Activated CD8-positive, alpha-beta memory T cell treated with anti-CD3 and anti-CD28 coated beads, Interleukin-2, amount 10 ng/mL, durations not matched to agents 7 days and 5 days (primary cell): ENCODE results near the gene MACROD1. TPM values are rescaled to one million over a fixed set of nuclear protein-coding genes. Genes with fewer than 3 reads are reported as not detected.

Experiments used
- ATAC-seq: fragments of 150-1000 bp; cut with Tn5 transposase; one replicate; pipeline ENCODE4 v1.10.0; 2021; ENCODE audit warnings: moderate library complexity
- CTCF ChIA-PET: fragments of 350-600 bp; sonication (Branson Sonifier 250); formaldehyde crosslinking; loops from one replicate; lab custom pipeline; 2021; ENCODE audit warnings: antibody characterized with exemption; lab: Charles Lee
- DNase-seq: peaks from one replicate; pipeline ENCODE4 v3.0.0-alpha.2; 2020
- H3K27ac Mint-ChIP-seq: one replicate; pipeline ENCODE4 v1.8.0; 2021; ENCODE audit warnings: mild to moderate bottlenecking, mixed read lengths
- H3K27me3 Mint-ChIP-seq: one replicate; pipeline ENCODE4 v1.8.0; 2021; ENCODE audit warnings: mixed read lengths
- H3K36me3 Mint-ChIP-seq: one replicate; pipeline ENCODE4 v1.8.0; 2021; ENCODE audit warnings: mild to moderate bottlenecking, mixed read lengths
- H3K4me1 Mint-ChIP-seq: one replicate; pipeline ENCODE4 v1.8.0; 2021; ENCODE audit warnings: mixed read lengths
- H3K4me3 Mint-ChIP-seq: one replicate; pipeline ENCODE4 v1.8.0; 2021; ENCODE audit warnings: mild to moderate bottlenecking, moderate library complexity, mixed read lengths
- H3K9me3 Mint-ChIP-seq: one replicate; pipeline ENCODE4 v1.8.0; 2022; ENCODE audit warnings: low read depth, mixed read lengths
- total RNA-seq, 2 experiments: library from RNA; stranded (reverse); gene quantifications; one replicate each; pipeline ENCODE4 v1.2.3, GENCODE V29; 2021

The MACROD1 gene
- total RNA-seq, 2 experiments from 2014 or later = 10.1 to 12.3 TPM

GRCh38 chr11:64102005-64102738 is 63.7 kb downstream of the MACROD1 start:
- no peak overlapping the region for H3K27ac Mint-ChIP-seq
- no peaks in the 10 kb centered on the region for H3K4me1 Mint-ChIP-seq
- H3K36me3 Mint-ChIP-seq = no peaks in the 10 kb centered on the region
- no peaks in the 10 kb centered on the region for H3K9me3 Mint-ChIP-seq
- no peak for ATAC-seq
- CTCF ChIA-PET = no interaction called here
- DNase-seq = no peak
- H3K27me3 Mint-ChIP-seq = no peaks in the 10 kb centered on the region
- H3K4me3 Mint-ChIP-seq = no peak overlapping the region

GRCh38 chr11:64101461-64101860 is 64.5 kb downstream of the MACROD1 start:
- H3K27me3 Mint-ChIP-seq = no peaks in the 10 kb centered on the region
- no peak overlapping the region for H3K4me3 Mint-ChIP-seq
- no peaks in the 10 kb centered on the region for H3K9me3 Mint-ChIP-seq
- DNase-seq (no peak), ATAC-seq (no peak)
- H3K27ac Mint-ChIP-seq = no peak overlapping the region
- no peaks in the 10 kb centered on the region for H3K4me1 Mint-ChIP-seq
- CTCF ChIA-PET = no interaction called here
- H3K36me3 Mint-ChIP-seq = no peaks in the 10 kb centered on the region

DNA sequence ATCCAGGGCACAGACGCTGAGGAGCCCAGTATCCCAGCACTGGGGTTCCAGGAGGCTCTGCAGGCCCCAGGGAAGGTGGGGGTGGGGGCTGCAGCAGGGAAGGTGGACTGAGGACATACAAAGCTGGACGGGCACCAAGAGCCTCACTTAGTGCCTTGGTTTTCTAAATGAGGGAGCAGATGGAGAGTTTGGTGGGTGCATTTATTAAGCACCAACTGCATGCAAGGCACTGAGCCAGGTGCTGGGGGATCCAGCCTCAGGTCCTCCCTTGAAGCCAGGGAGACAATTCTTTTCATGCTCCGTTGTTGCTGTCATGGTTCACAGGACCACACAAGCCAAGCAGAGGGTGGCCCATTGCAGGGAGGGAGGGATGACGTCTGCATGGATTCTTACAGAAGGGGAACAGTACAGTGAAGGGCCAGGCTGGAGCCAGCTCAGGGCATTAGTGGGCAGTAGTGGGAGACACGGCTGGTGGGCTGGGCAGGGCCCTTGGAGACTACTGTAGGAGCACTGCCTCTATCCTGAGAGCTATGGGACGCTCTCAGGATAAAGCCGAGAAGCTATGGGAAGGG is 65.0 kb downstream of the MACROD1 start:
- Mint-ChIP-seq H3K4me1 (no peaks in the 10 kb centered on the region), H3K4me3 (no peak overlapping the region), H3K36me3 (no peaks in the 10 kb centered on the region), H3K27me3 (no peaks in the 10 kb centered on the region), H3K9me3 (no peaks in the 10 kb centered on the region), H3K27ac (no peak overlapping the region)
- DNase-seq (no peak), ATAC-seq (no peak)
- CTCF ChIA-PET = no interaction called here

DNA sequence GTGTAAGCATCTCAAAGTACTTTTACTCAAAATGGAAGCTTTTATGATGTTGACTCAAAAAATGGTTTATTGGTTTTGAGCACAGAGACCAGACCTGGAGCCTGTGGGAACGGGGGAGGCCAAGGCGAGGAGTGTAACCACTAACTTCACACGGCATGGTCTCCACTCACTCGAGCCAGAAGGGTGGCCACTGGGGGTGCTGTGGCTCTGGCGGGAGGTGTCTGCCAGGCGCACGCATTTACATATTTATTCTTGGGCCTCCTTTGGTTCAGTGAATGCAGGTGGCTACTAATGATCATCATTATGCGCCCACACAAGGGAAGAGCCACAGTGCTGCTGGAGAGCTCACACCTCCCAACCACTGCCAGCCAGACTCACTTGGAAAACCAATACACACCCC is 65.6 kb downstream of the MACROD1 start:
- ATAC-seq (no peak), DNase-seq (no peak)
- no peak overlapping the region for H3K4me3 Mint-ChIP-seq
- CTCF ChIA-PET = no interaction called here
- H3K36me3 Mint-ChIP-seq = no peaks in the 10 kb centered on the region
- H3K9me3 Mint-ChIP-seq = no peaks in the 10 kb centered on the region
- H3K4me1 Mint-ChIP-seq = no peaks in the 10 kb centered on the region
- H3K27ac Mint-ChIP-seq = no peak overlapping the region
- no peaks in the 10 kb centered on the region for H3K27me3 Mint-ChIP-seq

- no peaks in the 10 kb centered on the region for H3K36me3 Mint-ChIP-seq
- DNase-seq (no peak), ATAC-seq (no peak)
- H3K4me1 Mint-ChIP-seq = no peaks in the 10 kb centered on the region
- no peaks in the 10 kb centered on the region for H3K27me3 Mint-ChIP-seq
- no peak overlapping the region for H3K4me3 Mint-ChIP-seq
- H3K27ac Mint-ChIP-seq = no peak overlapping the region
- CTCF ChIA-PET = no interaction called here
- H3K9me3 Mint-ChIP-seq = no peaks in the 10 kb centered on the region
Observed at GRCh38 chr11:64099436-64099835, 66.5 kb downstream of the MACROD1 start.

GRCh38 chr11:64098318-64098831 is 67.5 kb downstream of the MACROD1 start:
- no peak for DNase-seq
- H3K27ac Mint-ChIP-seq = no peak overlapping the region

GRCh38 chr11:64097468-64098317 is 68.2 kb downstream of the MACROD1 start:
- Mint-ChIP-seq H3K27ac (no peak overlapping the region), H3K36me3 (no peaks in the 10 kb centered on the region), H3K4me1 (no peaks in the 10 kb centered on the region), H3K27me3 (no peaks in the 10 kb centered on the region), H3K9me3 (no peaks in the 10 kb centered on the region), H3K4me3 (no peak overlapping the region)
- DNase-seq (no peak), ATAC-seq (no peak)
- CTCF ChIA-PET = no interaction called here

More at GRCh38 chr11:64098318-64098831, 67.5 kb downstream of the MACROD1 start:
- H3K4me3 Mint-ChIP-seq = no peak overlapping the region
- no peaks in the 10 kb centered on the region for H3K36me3 Mint-ChIP-seq
- H3K9me3 Mint-ChIP-seq = no peaks in the 10 kb centered on the region
- H3K27me3 Mint-ChIP-seq = no peaks in the 10 kb centered on the region
- H3K4me1 Mint-ChIP-seq = no peaks in the 10 kb centered on the region
- CTCF ChIA-PET = no interaction called here
- no peak for ATAC-seq

GRCh38 chr11:64096835-64097234 is 69.1 kb downstream of the MACROD1 start:
- Mint-ChIP-seq H3K9me3 (no peaks in the 10 kb centered on the region), H3K27me3 (no peaks in the 10 kb centered on the region), H3K27ac (no peak overlapping the region), H3K4me1 (no peaks in the 10 kb centered on the region), H3K4me3 (no peak overlapping the region), H3K36me3 (no peaks in the 10 kb centered on the region)
- CTCF ChIA-PET = no interaction called here
- no peak for DNase-seq
- no peak for ATAC-seq

DNA sequence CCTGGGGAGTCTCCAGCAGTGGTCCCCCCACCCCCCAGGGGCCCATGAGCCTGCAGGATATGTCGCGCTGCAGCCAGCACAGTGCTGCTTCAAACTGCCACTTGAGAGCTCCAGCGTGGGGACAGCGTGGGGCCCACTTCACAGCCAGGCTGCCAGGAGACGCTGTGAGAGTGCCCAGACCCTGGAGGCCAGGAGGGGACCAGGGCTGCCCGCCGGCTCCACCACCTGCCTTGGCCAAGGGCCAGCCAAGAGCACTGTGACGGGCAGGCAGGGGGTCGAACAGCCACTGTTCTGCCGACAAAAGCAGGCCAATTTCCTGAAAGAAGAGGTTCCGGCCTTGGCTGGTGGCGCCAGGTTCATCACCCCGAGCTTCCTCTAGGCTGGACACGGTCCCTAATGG is 70.0 kb downstream of the MACROD1 start:
- CTCF ChIA-PET = interaction anchor here (0.6 kb wide), 1 partner anchor 60 kb away, joined by 4 read pairs; no protein-coding TSS in a partner anchor
- ATAC-seq (no peak), DNase-seq (no peak)
- H3K27me3 Mint-ChIP-seq = no peaks in the 10 kb centered on the region
- peaks cover 2% of the 10 kb centered on the region for H3K4me1 Mint-ChIP-seq
- H3K36me3 Mint-ChIP-seq = no peaks in the 10 kb centered on the region
- H3K4me3 Mint-ChIP-seq = no peak overlapping the region
- H3K27ac Mint-ChIP-seq = no peak overlapping the region
- H3K9me3 Mint-ChIP-seq = no peaks in the 10 kb centered on the region

GRCh38 chr11:64095273-64095817 is 70.6 kb downstream of the MACROD1 start:
- H3K27me3 Mint-ChIP-seq = no peaks in the 10 kb centered on the region
- DNase-seq = no peak
- no peak for ATAC-seq
- H3K9me3 Mint-ChIP-seq = no peaks in the 10 kb centered on the region
- H3K27ac Mint-ChIP-seq = no peak overlapping the region
- CTCF ChIA-PET = interaction anchor here (0.6 kb wide), 1 partner anchor 61 kb away, joined by 4 read pairs; no protein-coding TSS in a partner anchor
- no peak overlapping the region for H3K4me3 Mint-ChIP-seq
- peaks cover 2% of the 10 kb centered on the region for H3K4me1 Mint-ChIP-seq
- no peaks in the 10 kb centered on the region for H3K36me3 Mint-ChIP-seq

DNA sequence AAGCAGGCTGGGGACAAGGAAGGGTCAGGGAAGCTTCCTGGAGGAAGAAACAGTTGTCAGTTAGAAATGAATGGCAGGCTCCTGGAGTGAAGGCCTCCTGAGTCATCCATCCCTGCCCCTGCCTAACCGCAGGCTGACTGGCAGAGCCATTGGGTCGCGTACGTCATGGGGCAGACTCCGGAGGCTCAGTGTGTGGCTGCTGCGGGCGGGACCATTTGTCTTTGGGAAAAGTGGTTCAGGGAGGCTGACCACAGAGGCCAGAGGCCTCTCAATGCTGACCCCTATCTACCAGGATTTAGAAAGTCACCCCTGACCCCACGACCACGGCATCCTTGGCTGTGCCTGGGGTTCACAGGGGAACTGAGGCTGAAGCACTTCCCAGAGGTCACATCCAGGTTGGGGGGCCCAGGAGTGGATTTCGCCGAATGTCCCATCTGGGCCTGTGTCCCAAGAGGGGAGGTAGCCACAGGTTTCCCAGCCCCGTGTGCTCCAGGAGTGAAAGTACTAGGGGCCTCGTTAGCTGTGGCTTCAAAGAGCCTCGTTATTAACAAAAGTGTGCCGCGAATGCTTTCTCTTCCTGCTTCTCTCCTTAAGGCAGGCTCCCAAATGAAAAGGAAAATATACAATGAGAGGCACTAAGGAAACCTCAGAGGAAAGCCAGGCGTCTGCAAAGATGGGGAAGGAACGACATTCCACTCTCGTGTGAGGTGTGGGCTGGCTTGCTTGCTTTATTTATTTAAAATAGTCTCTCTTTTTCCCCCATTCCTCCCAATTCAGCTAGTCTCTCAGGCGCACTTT is 71.3 kb downstream of the MACROD1 start:
- Mint-ChIP-seq H3K9me3 (no peaks in the 10 kb centered on the region), H3K36me3 (no peaks in the 10 kb centered on the region), H3K4me3 (no peak overlapping the region), H3K27ac (no peak overlapping the region), H3K27me3 (no peaks in the 10 kb centered on the region), H3K4me1 (peaks cover 6% of the 10 kb centered on the region)
- DNase-seq = no peak
- CTCF ChIA-PET = no interaction called here
- no peak for ATAC-seq

GRCh38 chr11:64093233-64094039 is 72.5 kb downstream of the MACROD1 start:
- H3K36me3 Mint-ChIP-seq = no peaks in the 10 kb centered on the region
- ATAC-seq (no peak), DNase-seq (no peak)
- no peak overlapping the region for H3K4me3 Mint-ChIP-seq
- H3K27ac Mint-ChIP-seq = no peak overlapping the region
- H3K27me3 Mint-ChIP-seq = no peaks in the 10 kb centered on the region
- peaks cover 6% of the 10 kb centered on the region for H3K4me1 Mint-ChIP-seq
- CTCF ChIA-PET = no interaction called here
- H3K9me3 Mint-ChIP-seq = no peaks in the 10 kb centered on the region
